SKM-1 (cell line): Measurements from ENCODE around the gene NXPE3.
"Not testable (repeated sequence)": the region's sequence is repeated elsewhere in the genome, so short reads cannot be mapped to it uniquely, and the experiment has no call there.

Experiments used
- DNase-seq: peaks from one replicate; lab custom pipeline; 2025; ENCODE audit not compliant: unreplicated experiment; lab: John Stamatoyannopoulos, UW

Gene NXPE3

GRCh38 chr3:101851072-101851770, 72.2 kb downstream of the NXPE3 start:
- no peak for DNase-seq

GRCh38 chr3:101851850-101852714, 73.1 kb downstream of the NXPE3 start:
- DNase-seq, result no peak

- no peak for DNase-seq
Measured at GRCh38 chr3:101852983-101853840, 74.2 kb downstream of the NXPE3 start.

- no peak for DNase-seq
Measured at GRCh38 chr3:101853982-101854381, 75.0 kb downstream of the NXPE3 start.

- DNase-seq, result no peak
Measured at GRCh38 chr3:101854608-101855304, 75.7 kb downstream of the NXPE3 start.

GRCh38 chr3:101857301-101857741, 78.3 kb downstream of the NXPE3 start:
- no peak for DNase-seq

- no peak for DNase-seq
Measured at GRCh38 chr3:101858464-101859030, 79.5 kb downstream of the NXPE3 start.

- DNase-seq, result no peak
Measured at GRCh38 chr3:101859882-101860448, 81.0 kb downstream of the NXPE3 start.

GRCh38 chr3:101861212-101861788, 82.3 kb downstream of the NXPE3 start:
- DNase-seq, result no peak

GRCh38 chr3:101861789-101862415, 82.9 kb downstream of the NXPE3 start:
- no peak for DNase-seq

- no peak for DNase-seq
Measured at GRCh38 chr3:101862416-101863165, 83.6 kb downstream of the NXPE3 start.

- not testable (repeated sequence) for DNase-seq
Measured at GRCh38 chr3:101864926-101865325, 85.9 kb downstream of the NXPE3 start.

GRCh38 chr3:101865751-101866509, 86.9 kb downstream of the NXPE3 start:
- DNase-seq, result no peak

GRCh38 chr3:101867511-101867910, 88.5 kb downstream of the NXPE3 start:
- no peak for DNase-seq

- no peak for DNase-seq
Measured at GRCh38 chr3:101867996-101868395, 89.0 kb downstream of the NXPE3 start.

GRCh38 chr3:101868534-101869464, 89.8 kb downstream of the NXPE3 start:
- DNase-seq, result no peak

GRCh38 chr3:101870138-101870537, 91.1 kb downstream of the NXPE3 start:
- no peak for DNase-seq
